IPS-15b (cell line): Measurements from ENCODE around the gene SLC25A23.

Experiments
- H3K27me3 ChIP-seq: one replicate; pipeline ENCODE4 v1.6.1; 2013; ENCODE audit warnings: low read length; ENCODE audit not compliant: control insufficient read depth, insufficient read depth
- H3K36me3 ChIP-seq: one replicate; pipeline ENCODE4 v1.6.1; 2013; ENCODE audit warnings: low read length; ENCODE audit not compliant: control insufficient read depth, insufficient read depth
- H3K4me1 ChIP-seq: one replicate; pipeline ENCODE4 v1.6.1; 2013; ENCODE audit warnings: mild to moderate bottlenecking, low read length; ENCODE audit not compliant: control insufficient read depth, insufficient read depth
- H3K4me3 ChIP-seq: one replicate; pipeline ENCODE4 v1.5.1; 2013; ENCODE audit warnings: low read depth, low read length
- H3K9ac ChIP-seq: one replicate; pipeline ENCODE4 v1.6.1; 2013; ENCODE audit warnings: low read depth, mild to moderate bottlenecking, low read length
- H3K9me3 ChIP-seq: one replicate; pipeline ENCODE4 v1.6.1; 2013; ENCODE audit warnings: mild to moderate bottlenecking, low read length; ENCODE audit not compliant: control insufficient read depth, insufficient read depth

The SLC25A23 gene

GRCh38 chr19:6491802-6492592 lies 32.4 kb upstream of the SLC25A23 start:
- Histone ChIP-seq H3K9ac (no peak overlapping the region), H3K36me3 (peaks cover 18% of the 10 kb centered on the region)

GRCh38 chr19:6490134-6490533 lies 30.5 kb upstream of the SLC25A23 start:
- no peak overlapping the region for H3K4me3 ChIP-seq
- H3K9ac ChIP-seq = no peak overlapping the region
- no peaks in the 10 kb centered on the region for H3K27me3 ChIP-seq
- peaks cover 3% of the 10 kb centered on the region for H3K9me3 ChIP-seq
- H3K4me1 ChIP-seq = no peaks in the 10 kb centered on the region
- H3K36me3 ChIP-seq = peaks cover 11% of the 10 kb centered on the region

More at GRCh38 chr19:6491802-6492592, 32.4 kb upstream of the SLC25A23 start:
- H3K27me3 ChIP-seq = no peaks in the 10 kb centered on the region
- no peaks in the 10 kb centered on the region for H3K4me1 ChIP-seq
- peaks cover 3% of the 10 kb centered on the region for H3K9me3 ChIP-seq
- H3K4me3 ChIP-seq = no peak overlapping the region

GRCh38 chr19:6489278-6490061 lies 29.9 kb upstream of the SLC25A23 start:
- Histone ChIP-seq H3K36me3 (peaks cover 4% of the 10 kb centered on the region), H3K4me1 (no peaks in the 10 kb centered on the region), H3K9ac (no peak overlapping the region), H3K9me3 (peaks cover 3% of the 10 kb centered on the region), H3K4me3 (no peak overlapping the region), H3K27me3 (no peaks in the 10 kb centered on the region)

- no peaks in the 10 kb centered on the region for H3K4me1 ChIP-seq
- H3K4me3 ChIP-seq = no peak overlapping the region
- no peaks in the 10 kb centered on the region for H3K27me3 ChIP-seq
- H3K36me3 ChIP-seq = no peaks in the 10 kb centered on the region
- no peak overlapping the region for H3K9ac ChIP-seq
- no peaks in the 10 kb centered on the region for H3K9me3 ChIP-seq
These were observed 25.2 kb upstream of the SLC25A23 start for GRCh38 chr19:6484831-6485230.

- Histone ChIP-seq H3K9ac (no peak overlapping the region), H3K36me3 (no peaks in the 10 kb centered on the region), H3K27me3 (no peaks in the 10 kb centered on the region), H3K4me3 (no peak overlapping the region), H3K4me1 (peaks cover 2% of the 10 kb centered on the region), H3K9me3 (no peaks in the 10 kb centered on the region)
These were observed 24.6 kb upstream of the SLC25A23 start for GRCh38 chr19:6484230-6484629.

GRCh38 chr19:6483235-6483634 lies 23.6 kb upstream of the SLC25A23 start:
- no peaks in the 10 kb centered on the region for H3K9me3 ChIP-seq
- peaks cover 3% of the 10 kb centered on the region for H3K4me1 ChIP-seq
- H3K27me3 ChIP-seq = no peaks in the 10 kb centered on the region
- no peak overlapping the region for H3K4me3 ChIP-seq
- no peaks in the 10 kb centered on the region for H3K36me3 ChIP-seq
- no peak overlapping the region for H3K9ac ChIP-seq

GRCh38 chr19:6482343-6482686 lies 22.7 kb upstream of the SLC25A23 start:
- Histone ChIP-seq H3K36me3 (no peaks in the 10 kb centered on the region), H3K9ac (no peak overlapping the region)

GRCh38 chr19:6481541-6482342 lies 22.1 kb upstream of the SLC25A23 start, which contains the start of gene DENND1C:
DENND1C (minus strand) TSS chr19:6481787; CDS start chr19:6481695, 92 bp downstream.
- Histone ChIP-seq H3K9ac (no peak within 1 kb of the TSS), H3K4me1 (peaks cover 3% of the 10 kb centered on the region), H3K4me3 (no peak within 1 kb of the TSS), H3K9me3 (no peaks in the 10 kb centered on the region), H3K27me3 (no peaks in the 10 kb centered on the region), H3K36me3 (no peaks in the 10 kb centered on the region)

More at GRCh38 chr19:6482343-6482686, 22.7 kb upstream of the SLC25A23 start:
- Histone ChIP-seq H3K27me3 (no peaks in the 10 kb centered on the region), H3K4me3 (no peak overlapping the region), H3K9me3 (no peaks in the 10 kb centered on the region), H3K4me1 (peaks cover 3% of the 10 kb centered on the region)

GRCh38 chr19:6480848-6481415 lies 21.3 kb upstream of the SLC25A23 start:
- H3K36me3 ChIP-seq = no peaks in the 10 kb centered on the region
- no peaks in the 10 kb centered on the region for H3K27me3 ChIP-seq
- H3K4me1 ChIP-seq = peaks cover 3% of the 10 kb centered on the region
- H3K4me3 ChIP-seq = no peak overlapping the region
- H3K9me3 ChIP-seq = no peaks in the 10 kb centered on the region
- H3K9ac ChIP-seq = no peak overlapping the region

GRCh38 chr19:6479836-6480398 lies 20.3 kb upstream of the SLC25A23 start:
- Histone ChIP-seq H3K4me1 (peaks cover 3% of the 10 kb centered on the region), H3K36me3 (no peaks in the 10 kb centered on the region), H3K27me3 (peaks cover 5% of the 10 kb centered on the region), H3K9ac (no peak overlapping the region), H3K9me3 (no peaks in the 10 kb centered on the region), H3K4me3 (no peak overlapping the region)

- Histone ChIP-seq H3K9me3 (no peaks in the 10 kb centered on the region), H3K36me3 (no peaks in the 10 kb centered on the region), H3K4me3 (no peak overlapping the region), H3K9ac (no peak overlapping the region), H3K4me1 (peaks cover 3% of the 10 kb centered on the region), H3K27me3 (peaks cover 11% of the 10 kb centered on the region)
These were observed 19.2 kb upstream of the SLC25A23 start for GRCh38 chr19:6478815-6479214.
